ENCODE results near the gene TTC31.

Gene TTC31

DNA sequence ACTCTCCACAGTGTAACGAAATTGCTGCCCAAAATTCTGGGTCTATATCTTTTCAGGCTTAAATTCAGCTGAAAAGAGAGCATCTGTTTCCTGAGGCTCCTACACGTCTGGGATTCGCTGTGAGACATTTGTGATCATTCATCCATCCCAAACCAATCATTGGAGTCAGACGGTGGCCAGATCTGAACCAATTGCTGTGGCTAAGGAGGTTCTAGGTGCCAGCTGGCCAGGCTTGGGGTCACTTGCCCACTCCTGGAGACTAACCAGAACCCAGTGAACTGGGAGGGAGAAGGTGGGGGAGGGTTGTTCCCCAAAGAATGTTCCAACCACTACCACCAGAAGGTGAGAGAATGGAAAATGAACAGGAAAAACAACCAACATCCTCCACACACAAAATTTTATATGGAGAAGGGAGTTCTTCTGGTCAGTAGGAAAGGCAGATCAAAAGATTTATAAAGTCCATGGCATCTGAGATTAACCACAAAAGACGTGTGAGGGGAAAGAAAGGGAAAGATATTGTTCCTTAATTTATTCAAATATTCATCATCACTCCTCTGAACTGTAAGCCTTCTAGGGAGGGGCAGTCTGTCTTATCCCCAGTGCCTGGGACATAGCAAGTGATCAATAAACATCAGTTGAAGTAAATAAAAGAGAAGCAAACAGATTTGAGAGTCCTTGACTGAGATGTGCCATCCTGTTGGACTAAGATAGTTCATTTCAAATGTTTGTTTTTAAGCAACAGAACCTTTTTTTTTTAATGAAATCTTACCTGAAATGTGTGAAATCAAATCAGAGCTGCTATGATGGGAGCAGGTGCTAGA lies 38.2 kb upstream of the TTC31 start:
- Histone ChIP-seq H3K79me2 (ENCODE audit: control insufficient read depth, insufficient read depth, low read length) (peaks cover 10% of the 10 kb centered on the region), H3K4me1 (ENCODE audit: control insufficient read depth, low read depth, low read length) (peaks cover under 1% of the 10 kb centered on the region), H3K27ac (ENCODE audit: low read depth, low read length) (no peak overlapping the region), H3K18ac (ENCODE audit: low read length) (no peak overlapping the region), H3K4me2 (ENCODE audit: low read length) (no peak overlapping the region), H3K79me1 (ENCODE audit: low read length) (peaks cover 4% of the 10 kb centered on the region), H3K9ac (ENCODE audit: low read length) (no peak overlapping the region), H2AK5ac (ENCODE audit: low read length) (no peak overlapping the region), H3K36me3 (ENCODE audit: control insufficient read depth, insufficient read depth, low read length) (no peaks in the 10 kb centered on the region), H3K4ac (ENCODE audit: low read depth, low read length) (no peak overlapping the region), H2BK15ac (replicated peaks; ENCODE audit: low read depth) (no peak overlapping the region), H3K27me3 (ENCODE audit: insufficient read depth, low read length, poor library complexity) (no peaks in the 10 kb centered on the region), H4K5ac (ENCODE audit: low read length) (no peak overlapping the region), H3K4me3 (ENCODE audit: low read length) (no peak overlapping the region), H4K8ac (ENCODE audit: low read depth, low read length) (no peak overlapping the region), H2BK120ac (ENCODE audit: low read depth, low read length) (no peak overlapping the region), H2BK5ac (ENCODE audit: low read length) (no peak overlapping the region), H3K56ac (ENCODE audit: low read length) (no peak overlapping the region), H3K23ac (ENCODE audit: low read length) (no peak overlapping the region)
- no peak for DNase-seq
- WGBS (ENCODE audit: extremely low coverage, insufficient coverage, low lambda C conversion rate) = no CpG with 5 or more reads among the region's 5 CpGs

DNA sequence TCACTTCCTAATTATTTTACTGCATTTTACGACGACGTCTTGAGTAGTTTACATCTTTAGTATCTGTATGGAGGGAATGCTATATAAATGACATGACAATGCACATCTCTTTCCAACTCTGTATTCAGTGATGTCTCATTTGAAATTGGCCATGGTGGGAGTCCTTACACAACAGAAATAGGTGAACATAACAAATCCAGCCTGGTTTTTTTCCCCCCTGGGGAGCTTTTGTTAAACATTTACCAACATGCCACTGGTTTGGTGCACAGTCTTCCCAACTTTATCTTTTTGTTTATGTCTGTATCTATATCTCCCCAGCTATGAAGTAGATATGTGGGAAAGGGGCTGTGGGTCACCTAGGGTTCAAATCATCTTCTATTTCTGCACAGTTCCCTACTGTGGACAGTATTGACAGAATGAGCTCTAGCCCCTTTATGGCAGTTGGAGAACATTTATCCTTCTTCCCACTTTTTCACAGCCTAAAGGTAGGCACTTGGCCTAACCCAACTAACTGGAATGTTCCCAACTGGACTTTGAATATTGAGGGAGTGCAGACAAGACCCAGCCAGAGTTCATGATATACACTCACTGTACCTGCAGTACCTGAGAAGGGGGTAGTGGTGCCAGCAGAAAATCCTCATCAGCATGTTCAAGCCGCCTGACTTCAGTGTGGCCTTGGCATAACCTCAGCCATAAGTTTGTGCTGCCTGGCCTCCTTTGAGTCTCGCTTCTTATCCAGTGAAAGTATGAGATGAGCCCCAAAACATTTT lies 35.5 kb upstream of the TTC31 start:
- no peak overlapping the region for H2BK15ac ChIP-seq (replicated peaks; ENCODE audit: low read depth)
- no peak overlapping the region for H3K18ac ChIP-seq (ENCODE audit: low read length)
- H3K9ac ChIP-seq (ENCODE audit: low read length) = no peak overlapping the region
- H2AK5ac ChIP-seq (ENCODE audit: low read length) = no peak overlapping the region
- no peak overlapping the region for H3K27ac ChIP-seq (ENCODE audit: low read depth, low read length)
- no peak overlapping the region for H3K4ac ChIP-seq (ENCODE audit: low read depth, low read length)
- no peaks in the 10 kb centered on the region for H3K4me1 ChIP-seq (ENCODE audit: control insufficient read depth, low read depth, low read length)
- WGBS (ENCODE audit: extremely low coverage, insufficient coverage, low lambda C conversion rate) = no CpG with 5 or more reads among the region's 5 CpGs
- H3K23ac ChIP-seq (ENCODE audit: low read length) = no peak overlapping the region
- no peaks in the 10 kb centered on the region for H3K79me2 ChIP-seq (ENCODE audit: control insufficient read depth, insufficient read depth, low read length)
- no peaks in the 10 kb centered on the region for H3K36me3 ChIP-seq (ENCODE audit: control insufficient read depth, insufficient read depth, low read length)
- no peaks in the 10 kb centered on the region for H3K27me3 ChIP-seq (ENCODE audit: insufficient read depth, low read length, poor library complexity)
- H3K79me1 ChIP-seq (ENCODE audit: low read length) = no peaks in the 10 kb centered on the region
- no peak overlapping the region for H3K4me2 ChIP-seq (ENCODE audit: low read length)
- no peak overlapping the region for H4K8ac ChIP-seq (ENCODE audit: low read depth, low read length)
- no peak overlapping the region for H3K56ac ChIP-seq (ENCODE audit: low read length)
- no peak overlapping the region for H3K4me3 ChIP-seq (ENCODE audit: low read length)
- no peak overlapping the region for H4K5ac ChIP-seq (ENCODE audit: low read length)
- no peak overlapping the region for H2BK120ac ChIP-seq (ENCODE audit: low read depth, low read length)
- H2BK5ac ChIP-seq (ENCODE audit: low read length) = no peak overlapping the region
- no peak for DNase-seq

DNA sequence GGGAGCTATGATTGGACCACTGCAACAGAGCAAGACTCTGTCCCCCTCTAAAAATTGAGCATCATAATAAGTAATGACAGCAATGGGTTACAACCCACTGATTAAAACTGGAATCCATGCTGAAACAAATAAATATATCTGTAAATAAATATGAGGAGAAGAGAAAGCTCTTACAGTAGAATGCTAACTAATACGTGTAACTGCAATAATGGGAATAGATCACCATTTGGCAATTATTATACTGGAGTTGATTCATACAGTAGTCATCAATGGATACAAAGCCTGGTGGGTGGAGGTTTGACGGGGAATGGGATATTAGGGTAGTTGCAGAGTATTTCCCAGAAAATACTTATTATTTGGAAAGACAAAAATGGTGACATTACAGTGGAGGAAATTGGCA lies 34.1 kb upstream of the TTC31 start:
- no peak overlapping the region for H2AK5ac ChIP-seq (ENCODE audit: low read length)
- H3K4me2 ChIP-seq (ENCODE audit: low read length) = no peak overlapping the region
- no peaks in the 10 kb centered on the region for H3K36me3 ChIP-seq (ENCODE audit: control insufficient read depth, insufficient read depth, low read length)
- H2BK120ac ChIP-seq (ENCODE audit: low read depth, low read length) = no peak overlapping the region
- H3K4me3 ChIP-seq (ENCODE audit: low read length) = no peak overlapping the region
- no peak overlapping the region for H3K4ac ChIP-seq (ENCODE audit: low read depth, low read length)
- H3K4me1 ChIP-seq (ENCODE audit: control insufficient read depth, low read depth, low read length) = no peaks in the 10 kb centered on the region
- H3K79me1 ChIP-seq (ENCODE audit: low read length) = no peaks in the 10 kb centered on the region
- no peak overlapping the region for H3K27ac ChIP-seq (ENCODE audit: low read depth, low read length)
- no peak overlapping the region for H3K56ac ChIP-seq (ENCODE audit: low read length)
- H2BK15ac ChIP-seq (replicated peaks; ENCODE audit: low read depth) = no peak overlapping the region
- H4K8ac ChIP-seq (ENCODE audit: low read depth, low read length) = no peak overlapping the region
- no peak overlapping the region for H3K18ac ChIP-seq (ENCODE audit: low read length)
- no peaks in the 10 kb centered on the region for H3K27me3 ChIP-seq (ENCODE audit: insufficient read depth, low read length, poor library complexity)
- H3K9ac ChIP-seq (ENCODE audit: low read length) = no peak overlapping the region
- WGBS (ENCODE audit: extremely low coverage, insufficient coverage, low lambda C conversion rate) = no CpG with 5 or more reads among the region's 2 CpGs
- H3K79me2 ChIP-seq (ENCODE audit: control insufficient read depth, insufficient read depth, low read length) = no peaks in the 10 kb centered on the region
- no peak overlapping the region for H4K5ac ChIP-seq (ENCODE audit: low read length)
- no peak overlapping the region for H2BK5ac ChIP-seq (ENCODE audit: low read length)
- no peak overlapping the region for H3K23ac ChIP-seq (ENCODE audit: low read length)
- no peak for DNase-seq

DNA sequence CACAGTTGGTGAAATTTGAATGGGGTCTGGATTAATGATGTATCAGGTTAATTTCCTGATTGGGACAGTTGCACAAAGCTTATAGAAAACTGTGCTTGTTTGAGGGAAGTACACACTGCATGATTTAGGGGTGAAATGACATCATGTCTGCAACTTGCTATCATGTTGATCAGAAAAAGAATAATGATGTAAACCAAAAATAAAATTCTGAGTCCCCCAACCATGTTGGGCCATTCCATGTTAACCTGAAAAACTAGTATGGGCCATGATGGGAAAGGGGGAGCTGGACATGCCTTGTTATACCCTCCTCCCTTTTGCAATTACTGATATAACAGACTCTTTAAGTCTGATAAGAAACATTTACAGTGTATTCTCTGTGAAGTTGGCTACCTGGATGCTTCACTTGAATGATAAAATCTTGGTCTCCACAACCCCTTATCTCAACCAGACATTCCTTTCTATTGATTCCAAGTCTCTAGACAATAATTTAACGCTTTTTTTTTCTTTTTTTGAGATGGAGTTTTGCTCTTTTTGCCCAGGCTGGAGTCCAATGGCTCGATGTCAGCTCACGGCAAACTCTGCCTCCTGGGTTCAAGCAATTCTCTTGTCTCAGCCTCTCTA lies 32.2 kb upstream of the TTC31 start:
- Histone ChIP-seq H3K23ac (ENCODE audit: low read length) (no peak overlapping the region), H3K27ac (ENCODE audit: low read depth, low read length) (no peak overlapping the region), H4K5ac (ENCODE audit: low read length) (no peak overlapping the region), H3K79me1 (ENCODE audit: low read length) (peaks cover 3% of the 10 kb centered on the region), H2BK120ac (ENCODE audit: low read depth, low read length) (no peak overlapping the region), H2BK15ac (replicated peaks; ENCODE audit: low read depth) (no peak overlapping the region), H3K79me2 (ENCODE audit: control insufficient read depth, insufficient read depth, low read length) (peaks cover 2% of the 10 kb centered on the region), H2AK5ac (ENCODE audit: low read length) (no peak overlapping the region), H3K4ac (ENCODE audit: low read depth, low read length) (no peak overlapping the region), H3K36me3 (ENCODE audit: control insufficient read depth, insufficient read depth, low read length) (no peaks in the 10 kb centered on the region), H2BK5ac (ENCODE audit: low read length) (no peak overlapping the region), H3K56ac (ENCODE audit: low read length) (no peak overlapping the region), H3K4me1 (ENCODE audit: control insufficient read depth, low read depth, low read length) (peaks cover 2% of the 10 kb centered on the region), H3K18ac (ENCODE audit: low read length) (no peak overlapping the region), H3K9ac (ENCODE audit: low read length) (no peak overlapping the region), H3K4me3 (ENCODE audit: low read length) (no peak overlapping the region), H4K8ac (ENCODE audit: low read depth, low read length) (no peak overlapping the region), H3K4me2 (ENCODE audit: low read length) (no peak overlapping the region), H3K27me3 (ENCODE audit: insufficient read depth, low read length, poor library complexity) (no peaks in the 10 kb centered on the region)
- no CpG with 5 or more reads among the region's 3 CpGs for WGBS (ENCODE audit: extremely low coverage, insufficient coverage, low lambda C conversion rate)
- no peak for DNase-seq

DNA sequence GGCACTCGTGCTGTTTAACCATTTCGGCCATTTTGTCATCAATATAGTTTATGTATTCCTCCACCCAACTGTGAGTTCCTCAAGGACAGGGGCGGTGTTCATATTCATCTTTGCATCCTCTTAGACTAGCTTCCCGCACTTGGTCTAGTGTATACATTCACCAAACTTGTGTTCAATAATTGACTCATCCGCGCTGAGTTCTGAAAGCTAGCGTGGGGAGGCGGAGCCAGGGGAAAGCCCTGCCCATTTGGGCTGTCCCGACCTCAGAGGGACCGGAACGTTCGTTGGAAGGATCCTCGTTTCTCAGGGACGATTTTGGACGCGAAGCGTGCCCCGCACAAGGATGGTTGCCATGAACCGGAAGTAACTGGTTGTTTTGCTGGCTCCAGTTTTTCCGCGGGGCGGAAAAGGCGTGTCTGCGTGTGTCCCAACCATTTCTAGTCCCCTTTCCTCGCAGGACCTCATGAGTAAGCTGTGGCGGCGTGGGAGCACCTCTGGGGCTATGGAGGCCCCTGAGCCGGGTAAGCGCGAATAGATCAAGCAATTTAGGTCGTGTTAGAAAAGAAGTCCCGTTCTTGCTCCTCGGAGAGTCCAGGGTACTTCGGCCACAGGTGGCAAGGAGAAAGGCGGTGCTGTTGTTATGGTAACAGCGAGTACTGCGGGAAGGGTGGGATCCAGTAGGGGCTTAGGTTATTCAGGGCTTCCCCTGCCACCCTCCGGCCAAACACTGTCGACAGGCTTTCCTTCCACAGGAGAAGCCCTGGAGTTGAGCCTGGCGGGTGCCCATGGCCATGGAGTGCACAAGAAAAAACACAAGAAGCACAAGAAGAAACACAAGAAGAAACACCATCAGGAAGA lies 28.0 kb upstream of the TTC31 start, which contains the start of gene INO80B:
INO80B (plus strand) TSS at position 434 of the 858 bp plus-strand sequence; CDS start at position 464, 30 bp downstream.
- Histone ChIP-seq H2BK5ac (ENCODE audit: low read length) (no peak within 1 kb of the TSS), H3K36me3 (ENCODE audit: control insufficient read depth, insufficient read depth, low read length) (no peaks in the 10 kb centered on the region), H3K4ac (ENCODE audit: low read depth, low read length) (no peak within 1 kb of the TSS), H3K18ac (ENCODE audit: low read length) (no peak within 1 kb of the TSS), H3K4me2 (ENCODE audit: low read length) (peak within 1 kb of the TSS; percentile 86), H4K5ac (ENCODE audit: low read length) (no peak within 1 kb of the TSS), H3K27ac (ENCODE audit: low read depth, low read length) (no peak within 1 kb of the TSS), H3K4me3 (ENCODE audit: low read length) (peak within 1 kb of the TSS; percentile 75), H3K79me1 (ENCODE audit: low read length) (peaks cover 10% of the 10 kb centered on the region), H3K4me1 (ENCODE audit: control insufficient read depth, low read depth, low read length) (peaks cover 6% of the 10 kb centered on the region), H2AK5ac (ENCODE audit: low read length) (no peak within 1 kb of the TSS), H4K8ac (ENCODE audit: low read depth, low read length) (peak within 1 kb of the TSS; percentile 57), H3K23ac (ENCODE audit: low read length) (no peak within 1 kb of the TSS), H3K9ac (ENCODE audit: low read length) (peak within 1 kb of the TSS; percentile 72), H2BK120ac (ENCODE audit: low read depth, low read length) (no peak within 1 kb of the TSS), H3K56ac (ENCODE audit: low read length) (peak within 1 kb of the TSS; percentile 87), H3K79me2 (ENCODE audit: control insufficient read depth, insufficient read depth, low read length) (peaks cover 9% of the 10 kb centered on the region), H3K27me3 (ENCODE audit: insufficient read depth, low read length, poor library complexity) (no peaks in the 10 kb centered on the region), H2BK15ac (replicated peaks; ENCODE audit: low read depth) (no peak within 1 kb of the TSS)
- WGBS (ENCODE audit: extremely low coverage, insufficient coverage, low lambda C conversion rate) = no CpG with 5 or more reads among the region's 40 CpGs
- DNase-seq = peak; percentile 98

All from mesendoderm (in vitro differentiated cells).